ENCODE results near the gene REPIN1.

GRCh38 chr7:150357771-150358427 lies 10.7 kb upstream of the REPIN1 start:
- no peak for TF ChIP-seq CTCF (IDR thresholded peaks at IDR 0.05; ENCODE audit: insufficient read depth, low read length)
- TF ChIP-seq, protein P1, sequence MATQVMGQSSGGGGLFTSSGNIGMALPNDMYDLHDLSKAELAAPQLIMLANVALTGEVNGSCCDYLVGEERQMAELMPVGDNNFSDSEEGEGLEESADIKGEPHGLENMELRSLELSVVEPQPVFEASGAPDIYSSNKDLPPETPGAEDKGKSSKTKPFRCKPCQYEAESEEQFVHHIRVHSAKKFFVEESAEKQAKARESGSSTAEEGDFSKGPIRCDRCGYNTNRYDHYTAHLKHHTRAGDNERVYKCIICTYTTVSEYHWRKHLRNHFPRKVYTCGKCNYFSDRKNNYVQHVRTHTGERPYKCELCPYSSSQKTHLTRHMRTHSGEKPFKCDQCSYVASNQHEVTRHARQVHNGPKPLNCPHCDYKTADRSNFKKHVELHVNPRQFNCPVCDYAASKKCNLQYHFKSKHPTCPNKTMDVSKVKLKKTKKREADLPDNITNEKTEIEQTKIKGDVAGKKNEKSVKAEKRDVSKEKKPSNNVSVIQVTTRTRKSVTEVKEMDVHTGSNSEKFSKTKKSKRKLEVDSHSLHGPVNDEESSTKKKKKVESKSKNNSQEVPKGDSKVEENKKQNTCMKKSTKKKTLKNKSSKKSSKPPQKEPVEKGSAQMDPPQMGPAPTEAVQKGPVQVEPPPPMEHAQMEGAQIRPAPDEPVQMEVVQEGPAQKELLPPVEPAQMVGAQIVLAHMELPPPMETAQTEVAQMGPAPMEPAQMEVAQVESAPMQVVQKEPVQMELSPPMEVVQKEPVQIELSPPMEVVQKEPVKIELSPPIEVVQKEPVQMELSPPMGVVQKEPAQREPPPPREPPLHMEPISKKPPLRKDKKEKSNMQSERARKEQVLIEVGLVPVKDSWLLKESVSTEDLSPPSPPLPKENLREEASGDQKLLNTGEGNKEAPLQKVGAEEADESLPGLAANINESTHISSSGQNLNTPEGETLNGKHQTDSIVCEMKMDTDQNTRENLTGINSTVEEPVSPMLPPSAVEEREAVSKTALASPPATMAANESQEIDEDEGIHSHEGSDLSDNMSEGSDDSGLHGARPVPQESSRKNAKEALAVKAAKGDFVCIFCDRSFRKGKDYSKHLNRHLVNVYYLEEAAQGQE (IDR thresholded peaks at IDR 0.05; ENCODE audit: insufficient replicate concordance, low read depth): no peak
- TF ChIP-seq POLR2AphosphoS5 (IDR thresholded peaks at IDR 0.05; ENCODE audit: low read depth): no peak
- no peak for TF ChIP-seq GABPA (IDR thresholded peaks at IDR 0.05; ENCODE audit: low read depth)
- no peak for TF ChIP-seq SPI1 (IDR thresholded peaks at IDR 0.05; ENCODE audit: borderline replicate concordance, low read depth)

All from HL-60 (cell line).